Measurements from ENCODE around the gene GOLGB1. TPM values are rescaled to one million over a fixed set of nuclear protein-coding genes. Genes with fewer than 3 reads are reported as not detected.
A peak's percentile ranks its signal among the peaks of the same experiment; 100 is the strongest.
"Not testable (repeated sequence)": the region's sequence is repeated elsewhere in the genome, so short reads cannot be mapped to it uniquely, and the experiment has no call there.

Gene GOLGB1
- polyA plus RNA-seq, 3 donors = 1.2 to 7.1 (median 1.7) TPM

- TF ChIP-seq, protein P1, sequence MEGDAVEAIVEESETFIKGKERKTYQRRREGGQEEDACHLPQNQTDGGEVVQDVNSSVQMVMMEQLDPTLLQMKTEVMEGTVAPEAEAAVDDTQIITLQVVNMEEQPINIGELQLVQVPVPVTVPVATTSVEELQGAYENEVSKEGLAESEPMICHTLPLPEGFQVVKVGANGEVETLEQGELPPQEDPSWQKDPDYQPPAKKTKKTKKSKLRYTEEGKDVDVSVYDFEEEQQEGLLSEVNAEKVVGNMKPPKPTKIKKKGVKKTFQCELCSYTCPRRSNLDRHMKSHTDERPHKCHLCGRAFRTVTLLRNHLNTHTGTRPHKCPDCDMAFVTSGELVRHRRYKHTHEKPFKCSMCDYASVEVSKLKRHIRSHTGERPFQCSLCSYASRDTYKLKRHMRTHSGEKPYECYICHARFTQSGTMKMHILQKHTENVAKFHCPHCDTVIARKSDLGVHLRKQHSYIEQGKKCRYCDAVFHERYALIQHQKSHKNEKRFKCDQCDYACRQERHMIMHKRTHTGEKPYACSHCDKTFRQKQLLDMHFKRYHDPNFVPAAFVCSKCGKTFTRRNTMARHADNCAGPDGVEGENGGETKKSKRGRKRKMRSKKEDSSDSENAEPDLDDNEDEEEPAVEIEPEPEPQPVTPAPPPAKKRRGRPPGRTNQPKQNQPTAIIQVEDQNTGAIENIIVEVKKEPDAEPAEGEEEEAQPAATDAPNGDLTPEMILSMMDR (IDR thresholded peaks at IDR 0.05) = no peak
- Histone ChIP-seq H2AFZ (ENCODE audit: insufficient read depth, low read depth, low read length, poor library complexity, severe bottlenecking) (no peak overlapping the region), H4K20me1 (ENCODE audit: insufficient read depth, low read length) (no peaks in the 10 kb centered on the region), H3K79me2 (ENCODE audit: insufficient read depth, low read length) (no peaks in the 10 kb centered on the region), H3K4me2 (replicated peaks; ENCODE audit: extremely low read depth, low read length, poor library complexity, severe bottlenecking) (no peak overlapping the region), H3K4me3 (replicated peaks in 1 of 3; ENCODE audit: low read depth in 2 of 3, low read length in 3 of 3) (no peak overlapping the region), H3K27me3 (ENCODE audit: control insufficient read depth in 2 of 2, insufficient read depth in 2 of 2, low read length in 2 of 2) (no peaks in the 10 kb centered on the region), H3K36me3 (replicated peaks in 1 of 2; ENCODE audit: control insufficient read depth in 1 of 2, insufficient read depth in 2 of 2, low read length in 2 of 2) (peaks cover 73 to 96% of the 10 kb centered on the region in 2 donors), H3K27ac (ENCODE audit: low read depth in 1 of 2, low read length in 2 of 2) (no peak overlapping the region), H3K4me1 (ENCODE audit: control insufficient read depth in 1 of 2, insufficient read depth in 2 of 2, low read length in 2 of 2) (no peaks in the 10 kb centered on the region), H3K9ac (ENCODE audit: insufficient read depth, low read length, poor library complexity, severe bottlenecking) (no peak overlapping the region), H3K9me3 (replicated peaks in 1 of 2; ENCODE audit: control insufficient read depth in 1 of 2, insufficient read depth in 1 of 2, low read length in 2 of 2) (no peaks in the 10 kb centered on the region)
- no peak for DNase-seq
- no CpG with 5 or more reads among the region's 2 CpGs for whole genome bisulfite sequencing (ENCODE audit: insufficient coverage)
- peaks cover 62 to 90% of the 10 kb centered on the region in 2 donors for H3K36me3 Mint-ChIP-seq
- H3K27me3 Mint-ChIP-seq (ENCODE audit: low read depth in 3 of 3) = no peaks in the 10 kb centered on the region
- no peak overlapping the region for H3K4me3 Mint-ChIP-seq
- intact Hi-C loops (cut with micrococcal nuclease) = no loop called here
- no peaks in the 10 kb centered on the region for H3K4me1 Mint-ChIP-seq
- H3K9me3 Mint-ChIP-seq = no peaks in the 10 kb centered on the region
- peak overlapping the region in 1 of 7 donors; percentile 75 for H3K27ac Mint-ChIP-seq
These were observed 36.9 kb upstream of the GOLGB1 start for GRCh38 chr3:121786485-121786884.

DNA sequence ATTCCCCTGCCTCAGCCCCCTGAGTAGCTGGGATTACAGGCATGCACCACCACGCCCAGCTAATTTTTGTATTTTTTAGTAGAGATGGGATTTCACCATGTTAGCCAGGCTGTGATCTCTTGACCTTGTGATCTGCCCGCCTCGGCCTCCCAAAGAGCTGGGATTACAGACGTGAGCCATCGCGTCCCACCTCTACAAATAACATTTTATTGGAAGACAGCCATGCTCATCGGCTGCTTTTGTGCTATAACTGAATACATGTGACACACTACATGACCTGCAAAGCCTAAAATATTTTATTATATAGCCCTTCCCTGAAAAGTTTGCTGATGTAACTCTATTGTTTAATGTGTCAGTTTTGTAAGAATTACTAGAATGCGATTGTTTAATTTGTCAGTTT, 33.2 kb upstream of the GOLGB1 start:
- H3K4me3 ChIP-seq (replicated peaks in 1 of 3; ENCODE audit: low read depth in 2 of 3, low read length in 3 of 3); H3K4me3 Mint-ChIP-seq; H3K4me1 ChIP-seq (ENCODE audit: control insufficient read depth in 1 of 2, insufficient read depth in 2 of 2, low read length in 2 of 2); H3K9ac ChIP-seq (ENCODE audit: insufficient read depth, low read length, poor library complexity, severe bottlenecking); H3K9me3 Mint-ChIP-seq; H3K79me2 ChIP-seq (ENCODE audit: insufficient read depth, low read length); H3K4me2 ChIP-seq (replicated peaks; ENCODE audit: extremely low read depth, low read length, poor library complexity, severe bottlenecking); intact Hi-C loops (cut with micrococcal nuclease); H3K27ac ChIP-seq (ENCODE audit: low read depth in 1 of 2, low read length in 2 of 2); H3K27me3 Mint-ChIP-seq (ENCODE audit: low read depth in 3 of 3); H3K27me3 ChIP-seq (ENCODE audit: control insufficient read depth in 2 of 2, insufficient read depth in 2 of 2, low read length in 2 of 2); H2AFZ ChIP-seq (ENCODE audit: insufficient read depth, low read depth, low read length, poor library complexity, severe bottlenecking); H3K9me3 ChIP-seq (replicated peaks in 1 of 2; ENCODE audit: control insufficient read depth in 1 of 2, insufficient read depth in 1 of 2, low read length in 2 of 2); H4K20me1 ChIP-seq (ENCODE audit: insufficient read depth, low read length); DNase-seq; H3K4me1 Mint-ChIP-seq: not testable (repeated sequence)
- no CpG with 5 or more reads among the region's 8 CpGs for WGBS (ENCODE audit: insufficient coverage)
- Mint-ChIP-seq H3K36me3 (peaks cover 71 to 95% of the 10 kb centered on the region in 2 donors), H3K27ac (peak overlapping the region in 1 of 7 donors; percentile 27)
- peaks cover 81 to 98% of the 10 kb centered on the region in 2 donors for H3K36me3 ChIP-seq (replicated peaks in 1 of 2; ENCODE audit: control insufficient read depth in 1 of 2, insufficient read depth in 2 of 2, low read length in 2 of 2)
